Measurements from ENCODE around the gene MIA. TPM values are rescaled to one million over a fixed set of nuclear protein-coding genes. Genes with fewer than 3 reads are reported as not detected.

MIA gene
- total RNA-seq, 2 donors from 2014 or later, result not detected

DNA sequence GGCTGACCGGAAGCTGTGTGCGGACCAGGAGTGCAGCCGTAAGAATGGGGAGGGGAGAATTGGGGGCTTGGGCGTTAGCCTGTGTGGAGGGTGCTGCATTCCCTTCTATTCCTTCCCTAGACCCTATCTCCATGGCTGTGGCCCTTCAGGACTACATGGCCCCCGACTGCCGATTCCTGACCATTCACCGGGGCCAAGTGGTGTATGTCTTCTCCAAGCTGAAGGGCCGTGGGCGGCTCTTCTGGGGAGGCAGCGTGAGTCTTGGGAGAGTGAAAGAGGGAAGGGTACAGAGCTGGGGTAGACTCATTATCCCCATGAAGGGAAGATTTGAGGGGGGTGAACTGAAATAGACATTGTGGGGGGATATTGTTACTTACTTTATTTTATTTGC is 306 bp downstream of the MIA start:
- Histone ChIP-seq H3K27ac (no peak overlapping the region), H3K4me3 (no peak overlapping the region), H3K9me3 (no peaks in the 10 kb centered on the region), H3K27me3 (replicated peaks; ENCODE audit: insufficient read depth) (no peaks in the 10 kb centered on the region), H3K4me1 (ENCODE audit: control insufficient read depth in 1 of 2, low read depth in 2 of 2) (peaks cover 13 to 23% of the 10 kb centered on the region in 2 donors), H3K36me3 (no peaks in the 10 kb centered on the region)
- TF ChIP-seq, protein P1, sequence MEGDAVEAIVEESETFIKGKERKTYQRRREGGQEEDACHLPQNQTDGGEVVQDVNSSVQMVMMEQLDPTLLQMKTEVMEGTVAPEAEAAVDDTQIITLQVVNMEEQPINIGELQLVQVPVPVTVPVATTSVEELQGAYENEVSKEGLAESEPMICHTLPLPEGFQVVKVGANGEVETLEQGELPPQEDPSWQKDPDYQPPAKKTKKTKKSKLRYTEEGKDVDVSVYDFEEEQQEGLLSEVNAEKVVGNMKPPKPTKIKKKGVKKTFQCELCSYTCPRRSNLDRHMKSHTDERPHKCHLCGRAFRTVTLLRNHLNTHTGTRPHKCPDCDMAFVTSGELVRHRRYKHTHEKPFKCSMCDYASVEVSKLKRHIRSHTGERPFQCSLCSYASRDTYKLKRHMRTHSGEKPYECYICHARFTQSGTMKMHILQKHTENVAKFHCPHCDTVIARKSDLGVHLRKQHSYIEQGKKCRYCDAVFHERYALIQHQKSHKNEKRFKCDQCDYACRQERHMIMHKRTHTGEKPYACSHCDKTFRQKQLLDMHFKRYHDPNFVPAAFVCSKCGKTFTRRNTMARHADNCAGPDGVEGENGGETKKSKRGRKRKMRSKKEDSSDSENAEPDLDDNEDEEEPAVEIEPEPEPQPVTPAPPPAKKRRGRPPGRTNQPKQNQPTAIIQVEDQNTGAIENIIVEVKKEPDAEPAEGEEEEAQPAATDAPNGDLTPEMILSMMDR (IDR thresholded peaks at IDR 0.05), result no peak
- ATAC-seq (ENCODE audit: insufficient number of reproducible peaks, low FRiP score, low read depth) (no peak), DNase-seq (ENCODE audit: low spot score) (no peak)

DNA sequence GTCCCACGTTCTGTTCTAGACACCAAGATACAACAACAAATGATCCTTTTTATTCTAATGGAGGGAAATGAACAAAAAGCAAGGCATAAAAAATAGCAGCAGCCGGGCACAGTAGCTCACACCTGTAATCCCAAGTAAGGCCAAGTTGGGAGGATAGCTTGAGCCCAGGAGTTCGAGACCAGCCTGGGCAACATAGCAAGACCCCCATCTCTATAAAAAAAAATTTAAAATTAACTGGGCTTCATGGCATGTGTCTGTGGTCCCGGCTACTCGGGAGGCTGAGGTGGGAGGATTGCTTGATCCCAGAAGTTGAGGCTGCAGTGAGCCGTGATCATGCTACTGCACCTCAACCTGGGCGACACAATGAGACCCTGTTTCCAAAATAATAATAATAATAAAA is 1.0 kb downstream of the MIA start:
- Histone ChIP-seq H3K36me3 (no peaks in the 10 kb centered on the region), H3K27me3 (replicated peaks; ENCODE audit: insufficient read depth) (no peaks in the 10 kb centered on the region), H3K4me3 (no peak overlapping the region), H3K9me3 (no peaks in the 10 kb centered on the region), H3K27ac (peak overlapping the region; percentile 87 to 99), H3K4me1 (ENCODE audit: control insufficient read depth in 1 of 2, low read depth in 2 of 2) (peaks cover 13 to 23% of the 10 kb centered on the region in 2 donors)
- DNase-seq (ENCODE audit: low spot score), result no peak
- no peak for ATAC-seq (ENCODE audit: insufficient number of reproducible peaks, low FRiP score, low read depth)
- TF ChIP-seq, protein P1 (IDR thresholded peaks at IDR 0.05), result no peak

- Histone ChIP-seq H3K27ac (peak overlapping the region; percentile 87 to 99), H3K4me3 (peak overlapping the region; percentile 70), H3K27me3 (replicated peaks; ENCODE audit: insufficient read depth) (no peaks in the 10 kb centered on the region), H3K4me1 (ENCODE audit: control insufficient read depth in 1 of 2, low read depth in 2 of 2) (peaks cover 13 to 23% of the 10 kb centered on the region in 2 donors), H3K9me3 (no peaks in the 10 kb centered on the region), H3K36me3 (no peaks in the 10 kb centered on the region)
- ATAC-seq (ENCODE audit: insufficient number of reproducible peaks, low FRiP score, low read depth) (peak; percentile 89), DNase-seq (ENCODE audit: low spot score) (peak; percentile 87)
- TF ChIP-seq, protein P1 (IDR thresholded peaks at IDR 0.05), result no peak
Observed at GRCh38 chr19:40776932-40777644, 1.8 kb downstream of the MIA start.

GRCh38 chr19:40777645-40777936 is 2.3 kb downstream of the MIA start:
- peaks cover 13 to 23% of the 10 kb centered on the region in 2 donors for H3K4me1 ChIP-seq (ENCODE audit: control insufficient read depth in 1 of 2, low read depth in 2 of 2)
- H3K27me3 ChIP-seq (replicated peaks; ENCODE audit: insufficient read depth), result no peaks in the 10 kb centered on the region
- no peaks in the 10 kb centered on the region for H3K9me3 ChIP-seq
- TF ChIP-seq, protein P1 (IDR thresholded peaks at IDR 0.05), result no peak
- no peak for DNase-seq (ENCODE audit: low spot score)
- no peaks in the 10 kb centered on the region for H3K36me3 ChIP-seq
- ATAC-seq (ENCODE audit: insufficient number of reproducible peaks, low FRiP score, low read depth), result no peak
- H3K27ac ChIP-seq, result peak overlapping the region; percentile 87 to 99
- H3K4me3 ChIP-seq, result peak overlapping the region; percentile 70

DNA sequence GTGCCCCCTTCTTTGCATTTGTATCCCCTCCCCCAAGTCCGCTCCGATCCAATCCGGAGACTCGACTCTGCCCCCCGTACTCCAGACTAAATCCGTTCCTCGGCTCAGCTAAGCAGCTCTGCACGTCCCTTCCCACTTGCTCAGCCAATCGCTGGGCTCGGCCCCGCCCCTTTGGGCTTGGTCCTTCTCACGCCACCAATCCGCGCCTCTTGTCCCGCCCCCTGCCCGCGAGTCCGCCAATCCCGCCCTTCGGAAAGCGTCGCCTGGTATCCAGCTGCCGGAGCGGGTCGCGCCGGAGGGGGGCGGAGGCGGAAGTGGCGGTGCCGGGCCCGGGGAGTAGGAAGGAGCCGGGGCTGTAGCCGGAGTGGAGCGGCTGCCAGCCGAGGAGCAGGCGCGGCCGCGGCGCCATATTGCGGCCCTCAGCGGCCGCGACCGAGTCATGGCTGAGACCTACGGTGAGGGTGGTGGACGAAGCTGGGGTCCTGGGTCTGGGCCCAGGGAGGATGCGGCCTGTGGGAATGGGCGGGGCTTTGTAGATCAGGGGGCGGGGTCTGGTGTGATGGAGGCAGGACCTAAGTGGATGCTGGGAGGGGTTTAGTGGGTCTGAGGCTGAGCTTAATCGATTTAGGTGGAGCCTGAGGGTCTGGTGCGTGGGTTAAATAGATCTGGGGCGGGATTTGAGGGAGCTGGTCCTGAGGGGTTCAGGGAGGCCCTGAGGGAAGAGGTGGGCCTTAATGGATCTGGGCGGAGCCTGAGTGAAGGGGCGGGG is 2.8 kb downstream of the MIA start, which contains the start of gene RAB4B:
RAB4B (plus strand) TSS at position 311 of the 769 bp plus-strand sequence; CDS start at position 440, 129 bp downstream.
- H3K27ac ChIP-seq, result peak within 1 kb of the TSS; percentile 87 to 99
- DNase-seq (ENCODE audit: low spot score), result peak; percentile 99
- H3K9me3 ChIP-seq, result no peaks in the 10 kb centered on the region
- H3K4me1 ChIP-seq (ENCODE audit: control insufficient read depth in 1 of 2, low read depth in 2 of 2), result peaks cover 13 to 23% of the 10 kb centered on the region in 2 donors
- no peaks in the 10 kb centered on the region for H3K36me3 ChIP-seq
- peak within 1 kb of the TSS; percentile 70 for H3K4me3 ChIP-seq
- no peaks in the 10 kb centered on the region for H3K27me3 ChIP-seq (replicated peaks; ENCODE audit: insufficient read depth)
- TF ChIP-seq, protein P1 (IDR thresholded peaks at IDR 0.05), result no peak
- ATAC-seq (ENCODE audit: insufficient number of reproducible peaks, low FRiP score, low read depth), result peak; percentile 93

Data from thoracic aorta (tissue), 2 donors.